ENCODE measurements around the gene VWCE. TPM values are rescaled to one million over a fixed set of nuclear protein-coding genes. Genes with fewer than 3 reads are reported as not detected.
A peak's percentile ranks its signal among the peaks of the same experiment; 100 is the strongest.

VWCE gene
- total RNA-seq, 2 experiments from 2014 or later, result 1.6 to 1.7 TPM

DNA sequence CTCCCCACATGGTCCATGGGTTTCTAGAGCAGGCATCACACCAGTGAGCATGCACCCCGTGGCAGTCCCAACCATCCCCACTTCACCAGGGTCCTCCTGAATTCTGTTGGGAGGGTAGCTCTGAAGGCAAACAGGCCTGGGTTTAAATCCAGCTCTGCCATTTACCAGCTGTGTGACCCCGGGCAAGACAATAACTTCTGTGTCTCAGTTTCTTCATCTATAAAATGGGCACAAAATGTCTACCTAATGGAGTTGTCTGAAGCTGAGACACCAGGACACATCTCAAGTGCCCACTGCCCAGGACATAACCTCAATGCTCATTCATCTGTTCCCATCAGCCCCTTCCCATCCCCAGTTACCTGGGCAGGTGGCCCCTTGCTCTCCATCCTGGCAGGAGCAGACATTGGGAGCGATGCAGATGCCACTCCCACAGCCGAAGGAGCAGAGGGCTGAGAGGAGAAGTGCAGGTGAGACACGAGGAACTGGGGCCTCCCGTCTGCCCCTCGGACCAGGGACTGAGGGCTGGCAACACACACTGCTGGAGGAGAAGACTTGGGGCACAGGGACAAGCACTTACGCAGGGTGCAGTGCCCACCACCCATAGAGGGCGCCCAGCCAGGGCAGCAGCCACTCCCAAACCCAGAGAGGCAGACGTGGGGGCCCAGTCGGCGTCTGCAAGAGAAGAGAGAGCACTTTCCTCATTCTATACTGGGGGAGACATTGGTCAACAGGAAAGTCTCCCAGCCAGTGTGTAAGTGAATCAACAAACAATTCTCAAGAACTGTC, 4.0 kb downstream of the VWCE start:
- CTCF ChIA-PET, result interaction anchor here (1.0 kb wide), 1 partner anchor 36 kb away, joined by 3 read pairs; no protein-coding TSS in a partner anchor
- Mint-ChIP-seq H3K36me3 (ENCODE audit: low read depth) (no peaks in the 10 kb centered on the region), H3K9me3 (no peaks in the 10 kb centered on the region), H3K4me3 (no peak overlapping the region), H3K27ac (no peak overlapping the region), H3K27me3 (peaks cover 14% of the 10 kb centered on the region), H3K4me1 (peaks cover 13% of the 10 kb centered on the region)
- POLR2A ChIA-PET, result no interaction called here
- DNase-seq, result no peak

- no peaks in the 10 kb centered on the region for H3K36me3 Mint-ChIP-seq (ENCODE audit: low read depth)
- POLR2A ChIA-PET, result no interaction called here
- no peaks in the 10 kb centered on the region for H3K4me1 Mint-ChIP-seq
- H3K4me3 Mint-ChIP-seq, result no peak overlapping the region
- CTCF ChIA-PET, result interaction anchor here (1.4 kb wide), 1 partner anchor 11 kb away, joined by 3 read pairs; no protein-coding TSS in a partner anchor
- H3K9me3 Mint-ChIP-seq, result no peaks in the 10 kb centered on the region
- H3K27me3 Mint-ChIP-seq, result peaks cover 3% of the 10 kb centered on the region
- no peak overlapping the region for H3K27ac Mint-ChIP-seq
- DNase-seq, result no peak
These were observed 7.7 kb downstream of the VWCE start for GRCh38 chr11:61287338-61287977.

- Mint-ChIP-seq H3K36me3 (ENCODE audit: low read depth) (no peaks in the 10 kb centered on the region), H3K27me3 (no peaks in the 10 kb centered on the region), H3K4me3 (no peak overlapping the region), H3K27ac (no peak overlapping the region), H3K9me3 (no peaks in the 10 kb centered on the region), H3K4me1 (no peaks in the 10 kb centered on the region)
- no peak for DNase-seq
- CTCF ChIA-PET, result interaction anchor here (0.9 to 1.1 kb wide), 2 partner anchors 15 to 345 kb away, joined by 3 read pairs; no protein-coding TSS in a partner anchor
- POLR2A ChIA-PET, result no interaction called here
These were observed 11.5 kb downstream of the VWCE start for GRCh38 chr11:61283613-61284012.

GRCh38 chr11:61281581-61282250, 13.4 kb downstream of the VWCE start:
- no peaks in the 10 kb centered on the region for H3K36me3 Mint-ChIP-seq (ENCODE audit: low read depth)
- CTCF ChIA-PET, result interaction anchor here (0.6 to 1.9 kb wide), 2 partner anchors 13 to 27 kb away, joined by 3 to 5 read pairs; partner anchors contain the start of gene VWCE
- H3K4me3 Mint-ChIP-seq, result no peak overlapping the region
- H3K27ac Mint-ChIP-seq, result no peak overlapping the region
- DNase-seq, result peak; percentile 15
- no peaks in the 10 kb centered on the region for H3K4me1 Mint-ChIP-seq
- POLR2A ChIA-PET, result no interaction called here
- no peaks in the 10 kb centered on the region for H3K27me3 Mint-ChIP-seq
- no peaks in the 10 kb centered on the region for H3K9me3 Mint-ChIP-seq

DNA sequence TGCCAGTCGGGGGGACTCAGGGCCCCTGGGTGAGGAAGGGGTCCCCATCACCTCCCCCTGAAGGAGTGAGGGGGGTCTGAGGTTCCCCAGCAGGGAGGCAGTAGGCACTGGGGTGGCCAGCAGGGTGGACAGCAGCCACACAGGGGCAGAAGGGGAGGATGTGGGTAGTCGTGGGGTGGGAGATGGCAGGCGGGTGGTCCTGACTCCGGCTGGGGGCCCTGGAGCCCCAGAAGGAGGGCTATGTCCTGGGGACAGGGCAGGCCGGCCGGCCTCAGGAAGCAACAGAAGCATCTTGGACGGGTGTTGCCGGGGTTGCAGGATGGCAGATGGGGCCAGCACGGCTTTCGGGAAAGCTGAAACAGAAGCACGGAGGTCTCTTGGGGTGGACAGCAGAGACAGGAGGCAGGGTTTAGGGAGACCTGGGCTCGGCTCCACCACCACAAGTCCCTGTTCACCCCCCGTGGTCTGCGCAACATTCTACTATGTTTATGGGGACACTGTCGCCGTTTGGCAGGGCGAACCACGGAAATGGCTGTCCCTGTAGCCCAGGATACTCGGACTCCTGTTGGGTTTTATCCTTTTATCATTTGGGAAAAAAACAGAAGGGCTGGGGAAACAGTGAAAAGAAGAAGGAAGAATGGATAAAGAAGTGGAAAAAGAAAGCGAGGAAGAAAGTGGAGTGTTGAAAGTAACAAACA, 14.1 kb downstream of the VWCE start:
- H3K4me3 Mint-ChIP-seq, result no peak overlapping the region
- CTCF ChIA-PET, result interaction anchor here (0.6 to 1.9 kb wide), 2 partner anchors 13 to 28 kb away, joined by 3 to 5 read pairs; partner anchors contain the start of gene VWCE
- no peaks in the 10 kb centered on the region for H3K4me1 Mint-ChIP-seq
- no peaks in the 10 kb centered on the region for H3K27me3 Mint-ChIP-seq
- no peak overlapping the region for H3K27ac Mint-ChIP-seq
- POLR2A ChIA-PET, result no interaction called here
- H3K9me3 Mint-ChIP-seq, result no peaks in the 10 kb centered on the region
- no peaks in the 10 kb centered on the region for H3K36me3 Mint-ChIP-seq (ENCODE audit: low read depth)
- no peak for DNase-seq

GRCh38 chr11:61279934-61280659, 15.0 kb downstream of the VWCE start:
- H3K27ac Mint-ChIP-seq, result no peak overlapping the region
- DNase-seq, result no peak
- no peaks in the 10 kb centered on the region for H3K36me3 Mint-ChIP-seq (ENCODE audit: low read depth)
- no peaks in the 10 kb centered on the region for H3K9me3 Mint-ChIP-seq
- CTCF ChIA-PET, result interaction anchor here (0.7 kb wide), 1 partner anchor 89 kb away, joined by 7 read pairs; no protein-coding TSS in a partner anchor
- POLR2A ChIA-PET, result no interaction called here
- no peaks in the 10 kb centered on the region for H3K27me3 Mint-ChIP-seq
- no peaks in the 10 kb centered on the region for H3K4me1 Mint-ChIP-seq
- no peak overlapping the region for H3K4me3 Mint-ChIP-seq

GRCh38 chr11:61278001-61278470, 17.1 kb downstream of the VWCE start:
- POLR2A ChIA-PET, result no interaction called here
- H3K9me3 Mint-ChIP-seq, result no peaks in the 10 kb centered on the region
- H3K4me3 Mint-ChIP-seq, result no peak overlapping the region
- H3K27me3 Mint-ChIP-seq, result no peaks in the 10 kb centered on the region
- CTCF ChIA-PET, result interaction anchor here (1.2 to 1.7 kb wide), 2 partner anchors 17 to 35 kb away, joined by 3 to 8 read pairs; partner anchors contain the start of gene VWCE
- no peaks in the 10 kb centered on the region for H3K4me1 Mint-ChIP-seq
- H3K27ac Mint-ChIP-seq, result no peak overlapping the region
- no peak for DNase-seq
- H3K36me3 Mint-ChIP-seq (ENCODE audit: low read depth), result no peaks in the 10 kb centered on the region

DNA sequence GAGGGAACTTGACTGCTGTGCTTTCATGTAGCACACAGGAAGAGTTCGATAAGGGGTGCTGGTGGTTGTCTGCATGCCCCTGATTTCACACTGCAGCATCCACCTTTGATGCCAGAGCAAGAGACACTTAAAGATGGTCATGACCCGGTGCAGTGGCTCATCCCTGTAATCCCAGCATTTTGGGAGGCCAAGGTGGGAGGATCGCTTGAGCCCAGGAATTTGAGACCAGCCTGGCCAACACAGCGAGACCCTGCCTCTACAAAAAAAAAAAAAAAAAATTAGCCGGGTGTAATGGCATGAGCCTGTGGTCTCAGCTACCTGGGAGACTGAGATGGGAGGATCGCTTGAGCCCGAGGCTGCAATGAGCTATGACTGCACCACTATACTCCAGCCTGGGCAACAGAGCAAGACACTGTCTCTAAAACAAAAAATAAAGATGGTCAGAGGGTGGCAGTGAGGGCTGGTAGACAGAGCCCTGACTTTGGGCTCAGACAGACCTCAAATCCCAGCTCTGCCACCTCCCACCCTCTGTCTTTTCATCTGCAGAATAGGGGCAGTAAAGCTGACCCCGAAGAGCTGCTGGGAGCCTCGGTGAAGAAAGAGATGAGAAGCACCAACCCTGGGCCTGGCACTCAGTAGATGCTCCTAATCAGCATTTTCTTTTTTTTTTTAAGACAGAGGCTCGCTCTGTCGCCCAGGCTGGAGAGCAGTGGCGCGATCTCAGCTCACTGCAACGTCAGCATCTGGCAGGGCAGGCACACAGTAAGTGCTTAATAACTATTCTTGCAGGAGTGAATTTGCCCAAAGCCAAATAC, 17.7 kb downstream of the VWCE start:
- CTCF ChIA-PET, result interaction anchor here (0.6 to 1.7 kb wide), 2 partner anchors 18 to 92 kb away, joined by 3 to 8 read pairs; partner anchors contain the start of gene VWCE

GRCh38 chr11:61275191-61275590, 19.9 kb downstream of the VWCE start:
- no peaks in the 10 kb centered on the region for H3K36me3 Mint-ChIP-seq (ENCODE audit: low read depth)
- DNase-seq, result no peak
- ChIA-PET CTCF (no interaction called here), POLR2A (no interaction called here)
- H3K27ac Mint-ChIP-seq, result no peak overlapping the region
- H3K4me1 Mint-ChIP-seq, result peaks cover 6% of the 10 kb centered on the region
- H3K9me3 Mint-ChIP-seq, result no peaks in the 10 kb centered on the region
- H3K27me3 Mint-ChIP-seq, result no peaks in the 10 kb centered on the region
- no peak overlapping the region for H3K4me3 Mint-ChIP-seq

More for the DNA sequence above, 17.7 kb downstream of the VWCE start:
- Mint-ChIP-seq H3K4me1 (no peaks in the 10 kb centered on the region), H3K27me3 (no peaks in the 10 kb centered on the region), H3K9me3 (no peaks in the 10 kb centered on the region), H3K4me3 (no peak overlapping the region), H3K27ac (no peak overlapping the region), H3K36me3 (ENCODE audit: low read depth) (no peaks in the 10 kb centered on the region)
- POLR2A ChIA-PET, result no interaction called here
- no peak for DNase-seq

GRCh38 chr11:61274084-61274483, 21.0 kb downstream of the VWCE start:
- H3K4me1 Mint-ChIP-seq, result peaks cover 7% of the 10 kb centered on the region
- ChIA-PET CTCF (interaction anchor here (0.6 to 1.3 kb wide), 2 partner anchors 54 to 162 kb away, joined by 3 read pairs; no protein-coding TSS in a partner anchor), POLR2A (no interaction called here)
- H3K27me3 Mint-ChIP-seq, result no peaks in the 10 kb centered on the region
- DNase-seq, result no peak
- H3K27ac Mint-ChIP-seq, result no peak overlapping the region
- no peak overlapping the region for H3K4me3 Mint-ChIP-seq
- no peaks in the 10 kb centered on the region for H3K36me3 Mint-ChIP-seq (ENCODE audit: low read depth)
- no peaks in the 10 kb centered on the region for H3K9me3 Mint-ChIP-seq

Measured in activated CD4-positive, alpha-beta T cell treated with anti-CD3 and anti-CD28 coated beads, Interleukin-2, amount 10 ng/mL, durations not matched to agents 7 days and 5 days (primary cell).